Hepatocyte (in vitro differentiated cells): ENCODE results near the gene NOXRED1. TPM values are rescaled to one million over a fixed set of nuclear protein-coding genes. Genes with fewer than 3 reads are reported as not detected.

ENCODE experiments used
- DNase-seq: peaks from one replicate; pipeline ENCODE4 v3.0.0-alpha.2; 2016; ENCODE audit warnings: low spot score
- H2AFZ ChIP-seq: fragments of 200-600 bp; sonication (generic); 2 replicates; pipeline ENCODE4 v1.6.0; 2016; ENCODE audit warnings: antibody characterized with exemption, mild to moderate bottlenecking
- H3K27ac ChIP-seq: fragments of 200-600 bp; sonication (generic); 2 replicates; pipeline ENCODE4 v1.5.1; 2016; ENCODE audit warnings: mild to moderate bottlenecking
- H3K27me3 ChIP-seq: fragments of 200-600 bp; sonication (generic); 2 replicates; pipeline ENCODE4 v1.6.1; 2016
- H3K36me3 ChIP-seq: fragments of 200-600 bp; sonication (generic); replicated peaks from 2 replicates; pipeline ENCODE4 v1.5.1; 2016; ENCODE audit warnings: low read depth; ENCODE audit not compliant: insufficient read depth
- H3K4me1 ChIP-seq: fragments of 200-600 bp; sonication (generic); 2 replicates; pipeline ENCODE4 v1.5.1; 2016; ENCODE audit warnings: mild to moderate bottlenecking, moderate library complexity; ENCODE audit not compliant: insufficient read depth
- H3K4me2 ChIP-seq: fragments of 200-600 bp; sonication (generic); 2 replicates; pipeline ENCODE4 v1.6.0; 2016
- H3K4me3 ChIP-seq: fragments of 200-600 bp; sonication (generic); 2 replicates; pipeline ENCODE4 v1.5.1; 2016; ENCODE audit warnings: mild to moderate bottlenecking
- H3K79me2 ChIP-seq: fragments of 200-600 bp; sonication (generic); 2 replicates; pipeline ENCODE4 v1.6.0; 2017; ENCODE audit warnings: mild to moderate bottlenecking
- H3K9me2 ChIP-seq: fragments of 200-600 bp; sonication (generic); replicated peaks from 2 replicates; pipeline ENCODE4 v1.6.0; 2017; ENCODE audit warnings: mild to moderate bottlenecking; ENCODE audit not compliant: insufficient read depth
- H3K9me3 ChIP-seq: fragments of 200-600 bp; sonication (generic); 2 replicates; pipeline ENCODE4 v1.5.1; 2016; ENCODE audit warnings: low read depth, mild to moderate bottlenecking
- H4K20me1 ChIP-seq: fragments of 200-600 bp; sonication (generic); 2 replicates; pipeline ENCODE4 v1.6.0; 2016; ENCODE audit warnings: mild to moderate bottlenecking; ENCODE audit not compliant: insufficient read depth, poor library complexity, severe bottlenecking
- CTCF ChIP-seq: fragments of 200-600 bp; sonication (generic); IDR thresholded peaks from 2 replicates; pipeline ENCODE4 v1.5.1; 2016; ENCODE audit warnings: antibody characterized with exemption, mild to moderate bottlenecking; ENCODE audit not compliant: poor library complexity
- EZH2 ChIP-seq: fragments of 200-600 bp; sonication (generic); IDR thresholded peaks from 2 replicates; pipeline ENCODE4 v1.6.1; 2016; ENCODE audit warnings: antibody characterized with exemption, mild to moderate bottlenecking, borderline replicate concordance
- EZH2phosphoT487 ChIP-seq: fragments of 200-600 bp; sonication (generic); IDR thresholded peaks from one replicate; pipeline ENCODE4 v1.6.1; 2018; ENCODE audit warnings: antibody characterized with exemption, mild to moderate bottlenecking, low read depth, moderate library complexity; ENCODE audit not compliant: unreplicated experiment, severe bottlenecking
- WGBS: methylation state at CpG from one replicate; pipeline ENCODE4 v1.1.6; 2016; ENCODE audit warnings: low lambda C conversion rate; ENCODE audit errors: missing lambda C conversion rate; 5-methylcytosine and 5-hydroxymethylcytosine counted together
- polyA plus RNA-seq: library from polyadenylated mRNA; unstranded; fragments of >200 nt; fragmentation: Nextera tagmentation; extraction: Ambion mirVana; gene quantifications from 2 replicates; pipeline ENCODE4 v1.2.1, GENCODE V29; 2016
- total RNA-seq: library from RNA; depleted of rRNA; stranded (reverse); fragments of >200 nt; gene quantifications from 2 replicates; pipeline ENCODE4 v1.2.3, GENCODE V29; 2014

NOXRED1 gene
- total and polyA plus RNA-seq, 2 experiments from 2014 or later = 0.10 to 0.13 TPM

GRCh38 chr14:77359626-77360025 is 63.7 kb downstream of the NOXRED1 start:
- Histone ChIP-seq H2AFZ (no peak overlapping the region), H3K4me3 (no peak overlapping the region), H4K20me1 (no peaks in the 10 kb centered on the region), H3K4me2 (no peak overlapping the region), H3K4me1 (no peaks in the 10 kb centered on the region), H3K9me3 (no peaks in the 10 kb centered on the region), H3K79me2 (peaks cover 64% of the 10 kb centered on the region), H3K9me2 (no peaks in the 10 kb centered on the region), H3K27me3 (no peaks in the 10 kb centered on the region), H3K36me3 (no peaks in the 10 kb centered on the region), H3K27ac (no peak overlapping the region)
- 88% methylated on average over 1 of the region's 1 CpG for WGBS
- TF ChIP-seq CTCF = no peak
- no peak for TF ChIP-seq EZH2phosphoT487
- no peak for TF ChIP-seq EZH2
- DNase-seq = no peak

GRCh38 chr14:77356899-77357298 is 66.4 kb downstream of the NOXRED1 start:
- H3K36me3 ChIP-seq = no peaks in the 10 kb centered on the region
- H2AFZ ChIP-seq = no peak overlapping the region
- peaks cover 47% of the 10 kb centered on the region for H3K79me2 ChIP-seq
- no peak overlapping the region for H3K27ac ChIP-seq
- no peak overlapping the region for H3K4me3 ChIP-seq
- DNase-seq = no peak
- H3K27me3 ChIP-seq = no peaks in the 10 kb centered on the region
- H3K9me2 ChIP-seq = no peaks in the 10 kb centered on the region
- WGBS = 100% methylated on average over 4 of the region's 4 CpGs
- H3K4me2 ChIP-seq = no peak overlapping the region
- TF ChIP-seq CTCF = no peak
- no peak for TF ChIP-seq EZH2phosphoT487
- no peaks in the 10 kb centered on the region for H3K4me1 ChIP-seq
- H3K9me3 ChIP-seq = no peaks in the 10 kb centered on the region
- H4K20me1 ChIP-seq = no peaks in the 10 kb centered on the region

GRCh38 chr14:77355811-77356210 is 67.5 kb downstream of the NOXRED1 start:
- H4K20me1 ChIP-seq = no peaks in the 10 kb centered on the region
- no peaks in the 10 kb centered on the region for H3K27me3 ChIP-seq
- H3K36me3 ChIP-seq = no peaks in the 10 kb centered on the region
- WGBS = over 99% methylated on average over 4 of the region's 4 CpGs
- no peak for TF ChIP-seq EZH2phosphoT487
- no peak for TF ChIP-seq CTCF
- no peak for TF ChIP-seq EZH2
- H3K9me2 ChIP-seq = no peaks in the 10 kb centered on the region
- H3K4me3 ChIP-seq = no peak overlapping the region
- peaks cover 39% of the 10 kb centered on the region for H3K79me2 ChIP-seq
- DNase-seq = no peak
- H2AFZ ChIP-seq = no peak overlapping the region
- no peak overlapping the region for H3K4me2 ChIP-seq
- H3K27ac ChIP-seq = no peak overlapping the region
- H3K9me3 ChIP-seq = no peaks in the 10 kb centered on the region
- H3K4me1 ChIP-seq = no peaks in the 10 kb centered on the region
